Mesodermal cell (in vitro differentiated cells): ENCODE measurements around the gene CUL7.

Experiments
- H3K27ac ChIP-seq: 2 replicates; pipeline ENCODE4 v1.7.0; 2013; ENCODE audit warnings: mild to moderate bottlenecking, low read depth, low read length, moderate library complexity; ENCODE audit not compliant: severe bottlenecking
- H3K36me3 ChIP-seq: 2 replicates; pipeline ENCODE4 v1.7.1; 2013; ENCODE audit warnings: mild to moderate bottlenecking, low read length, moderate library complexity; ENCODE audit not compliant: control insufficient read depth, insufficient read depth
- H3K4me1 ChIP-seq: one replicate; pipeline ENCODE4 v1.7.1; 2013; ENCODE audit warnings: mild to moderate bottlenecking, low read length; ENCODE audit not compliant: insufficient read depth, control insufficient read depth, poor library complexity, severe bottlenecking
- H3K4me3 ChIP-seq: 2 replicates; pipeline ENCODE4 v1.7.0; 2013; ENCODE audit warnings: low read length, control low read depth, mild to moderate bottlenecking; ENCODE audit not compliant: insufficient read depth, poor library complexity, severe bottlenecking; ENCODE audit errors: extremely low read depth
- H3K9me3 ChIP-seq: 2 replicates; pipeline ENCODE4 v1.7.1; 2013; ENCODE audit warnings: mild to moderate bottlenecking, low read length, moderate library complexity; ENCODE audit not compliant: control insufficient read depth
- WGBS, 2 experiments: methylation state at CpG; one replicate each; pipeline ENCODE4 v1.1.5; 2013; ENCODE audit warnings: missing lambda C conversion rate in 2 of 2; ENCODE audit not compliant: insufficient coverage in 2 of 2; 5-methylcytosine and 5-hydroxymethylcytosine counted together

Gene CUL7

GRCh38 chr6:43059168-43060033, 5.8 kb upstream of the CUL7 start, which contains the start of the genes KLC4 and MRPL2:
TSS of gene KLC4 (plus strand) at chr6:43059631. CDS start at chr6:43061336, 1,705 bp downstream.
TSS of gene MRPL2 (minus strand) at chr6:43059434. CDS start at chr6:43059381, 53 bp downstream.
- peak within 1 kb of the TSS; percentile 65 for H3K4me3 ChIP-seq
- peak within 1 kb of the TSS; percentile 79 for H3K27ac ChIP-seq
- peaks cover 40% of the 10 kb centered on the region for H3K36me3 ChIP-seq
- H3K4me1 ChIP-seq: peaks cover 17% of the 10 kb centered on the region
- no peaks in the 10 kb centered on the region for H3K9me3 ChIP-seq
- WGBS, 2 experiments: 0% methylated on average over 49 to 51 of the region's 64 CpGs

GRCh38 chr6:43058531-43058930, 4.9 kb upstream of the CUL7 start:
- Histone ChIP-seq H3K9me3 (no peaks in the 10 kb centered on the region), H3K4me3 (peak overlapping the region; percentile 65), H3K36me3 (peaks cover 43% of the 10 kb centered on the region), H3K4me1 (peaks cover 17% of the 10 kb centered on the region), H3K27ac (no peak overlapping the region)
- WGBS, 2 experiments: no CpG with 5 or more reads among the region's 1 CpG

GRCh38 chr6:43055966-43056365, 2.3 kb upstream of the CUL7 start:
- no peaks in the 10 kb centered on the region for H3K9me3 ChIP-seq
- peaks cover 30% of the 10 kb centered on the region for H3K4me1 ChIP-seq
- H3K36me3 ChIP-seq: peaks cover 50% of the 10 kb centered on the region
- WGBS, 2 experiments: 92 to 95% methylated on average over 7 to 8 of the region's 8 CpGs
- H3K27ac ChIP-seq: no peak overlapping the region
- H3K4me3 ChIP-seq: no peak overlapping the region

GRCh38 chr6:43054206-43054943, 724 bp upstream of the CUL7 start:
- peaks cover 66% of the 10 kb centered on the region for H3K36me3 ChIP-seq
- no peaks in the 10 kb centered on the region for H3K9me3 ChIP-seq
- peak overlapping the region; percentile 89 for H3K4me3 ChIP-seq
- 86 to 92% methylated on average over 16 of the region's 17 CpGs for WGBS, 2 experiments
- peaks cover 30% of the 10 kb centered on the region for H3K4me1 ChIP-seq
- peak overlapping the region; percentile 92 for H3K27ac ChIP-seq

GRCh38 chr6:43052842-43053544, 658 bp downstream of the CUL7 start:
- Histone ChIP-seq H3K27ac (peak overlapping the region; percentile 92), H3K4me3 (peak overlapping the region; percentile 89), H3K9me3 (no peaks in the 10 kb centered on the region), H3K4me1 (peaks cover 24% of the 10 kb centered on the region), H3K36me3 (peaks cover 75% of the 10 kb centered on the region)
- 20 to 22% methylated on average over 20 to 22 of the region's 22 CpGs for WGBS, 2 experiments

GRCh38 chr6:43052225-43052841, 1.3 kb downstream of the CUL7 start:
- peak overlapping the region; percentile 92 for H3K27ac ChIP-seq
- H3K4me3 ChIP-seq: peak overlapping the region; percentile 89
- H3K4me1 ChIP-seq: peaks cover 21% of the 10 kb centered on the region
- peaks cover 75% of the 10 kb centered on the region for H3K36me3 ChIP-seq
- WGBS, 2 experiments: 97% methylated on average over 19 of the region's 19 CpGs
- no peaks in the 10 kb centered on the region for H3K9me3 ChIP-seq

- peaks cover 21% of the 10 kb centered on the region for H3K4me1 ChIP-seq
- H3K4me3 ChIP-seq: no peak overlapping the region
- no peak overlapping the region for H3K27ac ChIP-seq
- H3K9me3 ChIP-seq: no peaks in the 10 kb centered on the region
- WGBS, 2 experiments: 94 to 97% methylated on average over 16 to 17 of the region's 17 CpGs
- H3K36me3 ChIP-seq: peaks cover 81% of the 10 kb centered on the region
These were observed 2.7 kb downstream of the CUL7 start for GRCh38 chr6:43050981-43051380.

GRCh38 chr6:43047998-43048397, 5.7 kb downstream of the CUL7 start:
- H3K9me3 ChIP-seq: no peaks in the 10 kb centered on the region
- peaks cover 20% of the 10 kb centered on the region for H3K4me1 ChIP-seq
- no peak overlapping the region for H3K27ac ChIP-seq
- peaks cover 90% of the 10 kb centered on the region for H3K36me3 ChIP-seq
- no peak overlapping the region for H3K4me3 ChIP-seq
- WGBS, 2 experiments: 100% methylated on average over 6 to 7 of the region's 7 CpGs

- H3K4me3 ChIP-seq: no peak overlapping the region
- H3K27ac ChIP-seq: no peak overlapping the region
- H3K4me1 ChIP-seq: no peaks in the 10 kb centered on the region
- 96% methylated on average over 10 to 11 of the region's 11 CpGs for WGBS, 2 experiments
- no peaks in the 10 kb centered on the region for H3K9me3 ChIP-seq
- peaks cover 90% of the 10 kb centered on the region for H3K36me3 ChIP-seq
These were observed 8.2 kb downstream of the CUL7 start for GRCh38 chr6:43045371-43045930.

GRCh38 chr6:43043310-43043709, 10.3 kb downstream of the CUL7 start:
- Histone ChIP-seq H3K9me3 (no peaks in the 10 kb centered on the region), H3K4me1 (no peaks in the 10 kb centered on the region), H3K27ac (no peak overlapping the region), H3K36me3 (peaks cover 91% of the 10 kb centered on the region), H3K4me3 (no peak overlapping the region)
- 96 to 98% methylated on average over 4 to 8 of the region's 9 CpGs for WGBS, 2 experiments
